GM12878 (cell line): ENCODE results near the gene ANKMY1. TPM values are rescaled to one million over a fixed set of nuclear protein-coding genes. Genes with fewer than 3 reads are reported as not detected.

Experiments
- CREM ChIP-seq: IDR thresholded peaks from 2 replicates; pipeline ENCODE4 v1.6.1; 2014; ENCODE audit warnings: antibody characterized with exemption, low read depth
- GABPA ChIP-seq: IDR thresholded peaks from 2 replicates; pipeline ENCODE4 v1.6.1; 2014; ENCODE audit warnings: antibody characterized with exemption, low read depth, mild to moderate bottlenecking, inconsistent platforms
- NR2C1 ChIP-seq: fragments of 450-650 bp; IDR thresholded peaks from 2 replicates; pipeline ENCODE4 v1.6.1; 2017; ENCODE audit warnings: antibody characterized with exemption, mild to moderate bottlenecking, moderate library complexity
- RCOR1 ChIP-seq: conservative IDR thresholded peaks from 2 replicates; pipeline ENCODE4 v1.6.1; 2012; ENCODE audit warnings: low read depth, low read length, improper control_type of control experiment
- RELA ChIP-seq: fragments of 450-650 bp; IDR thresholded peaks from 2 replicates; pipeline ENCODE4 v1.8.0; 2014; ENCODE audit warnings: borderline replicate concordance; ENCODE audit not compliant: partially characterized antibody
- RUNX3 ChIP-seq: IDR thresholded peaks from 2 replicates; pipeline ENCODE4 v1.6.1; 2012; ENCODE audit warnings: low read length, inconsistent platforms
- SPI1 ChIP-seq: IDR thresholded peaks from 2 replicates; pipeline ENCODE4 v1.6.1; 2011; ENCODE audit warnings: low read depth, mild to moderate bottlenecking, low read length, moderate library complexity, borderline replicate concordance; ENCODE audit not compliant: insufficient read depth
- SREBF1 ChIP-seq: IDR thresholded peaks from 2 replicates; pipeline ENCODE4 v1.6.1; 2012; ENCODE audit warnings: mild to moderate bottlenecking, low read length
- STAT3 ChIP-seq: IDR thresholded peaks from 2 replicates; pipeline ENCODE4 v1.6.1; 2011; ENCODE audit warnings: low read depth, low read length, improper control_type of control experiment
- TCF12 ChIP-seq: IDR thresholded peaks from 2 replicates; pipeline ENCODE4 v1.6.1; 2011; ENCODE audit warnings: low read depth, mild to moderate bottlenecking, low read length
- WRNIP1 ChIP-seq: IDR thresholded peaks from 2 replicates; pipeline ENCODE4 v1.6.1; 2011; ENCODE audit warnings: low read depth, low read length, improper control_type of control experiment, borderline replicate concordance
- polyA plus RNA-seq, 11 experiments: library from polyadenylated mRNA; depleted of rRNA in 4 of 11; unstranded in 6 of 11; stranded (reverse) in 5 of 11; fragments of >200 nt; fragmentation: Nextera tagmentation in 4 of 11; fragmentation: Illumina TruSeq in 1 of 11; extraction: Ambion mirVana in 4 of 11; extraction: Trizol in 1 of 11; gene quantifications; 1 replicate in 1 of 11; 2 replicates in 10 of 11; pipeline versions ENCODE4 v1.2.1 to v1.2.3, GENCODE V29; 2011 to 2016; ENCODE audit warnings: inconsistent platforms in 2 of 11, missing spikeins in 2 of 11, low read depth in 1 of 11
- total RNA-seq, 4 experiments: library from RNA; depleted of rRNA in 3 of 4; stranded (reverse); fragments of >200 nt in 3 of 4; fragmentation: Illumina TruSeq in 1 of 4; extraction: Trizol in 1 of 4; gene quantifications; 2 replicates each; pipeline versions ENCODE4 v1.2.1 to v1.2.3, GENCODE V29; 2013 to 2021
- TF ChIP-seq, protein P1 (sequence below): fragments of 450-650 bp; IDR thresholded peaks from 2 replicates; pipeline ENCODE4 v1.6.1; 2016; ENCODE audit warnings: mild to moderate bottlenecking, moderate library complexity, borderline replicate concordance
- TF ChIP-seq, protein P2 (sequence below): fragments of 450-650 bp; IDR thresholded peaks from 2 replicates; pipeline ENCODE4 v1.6.1; 2017; ENCODE audit warnings: mild to moderate bottlenecking
- TF ChIP-seq, protein P3 (sequence below): IDR thresholded peaks from 2 replicates; pipeline ENCODE4 v1.6.1; 2012; ENCODE audit warnings: improper control_type of control experiment, low read depth, low read length; ENCODE audit not compliant: insufficient replicate concordance
- TF ChIP-seq, protein P4 (sequence below): fragments of 450-650 bp; conservative IDR thresholded peaks from 2 replicates; pipeline ENCODE4 v1.6.1; 2017; ENCODE audit warnings: mild to moderate bottlenecking, moderate library complexity
- TF ChIP-seq, protein P5 (sequence below): IDR thresholded peaks from 2 replicates; pipeline ENCODE4 v1.6.1; 2012; ENCODE audit warnings: low read depth, low read length, improper control_type of control experiment

ANKMY1 gene
- total and polyA plus RNA-seq, 10 of the 15 experiments (the other 5 are each of a cell fraction or from before 2014, with no cell fraction given) = 1.1 to 15.3 (median 11.1) TPM

DNA sequence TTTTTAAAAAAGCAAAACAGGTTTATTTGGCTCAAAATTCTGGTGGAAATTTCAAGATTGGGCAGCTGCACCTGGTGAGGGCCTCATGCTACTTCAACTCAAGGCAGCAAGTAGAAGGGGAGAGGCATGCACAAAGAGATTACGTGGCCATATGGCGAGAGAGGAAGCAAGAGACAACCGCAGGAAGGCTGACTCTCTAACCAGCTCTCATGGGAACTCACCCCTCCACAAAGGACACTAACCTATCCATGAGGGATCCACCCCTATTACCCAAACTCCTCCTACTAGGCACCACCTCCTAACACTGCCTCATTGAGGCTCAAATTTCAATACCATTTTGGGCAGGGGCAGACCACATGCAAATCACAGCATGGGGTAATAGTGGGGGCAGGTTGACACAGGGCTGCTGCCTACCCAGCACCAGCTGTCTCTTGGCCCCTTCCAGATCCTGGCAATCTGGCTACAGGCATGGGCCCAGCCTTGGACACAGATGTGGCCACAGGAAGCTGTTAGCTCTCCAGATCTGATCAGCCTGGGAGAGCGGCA lies 26.8 kb upstream of the ANKMY1 start (continued):
- TF ChIP-seq, protein P1, sequence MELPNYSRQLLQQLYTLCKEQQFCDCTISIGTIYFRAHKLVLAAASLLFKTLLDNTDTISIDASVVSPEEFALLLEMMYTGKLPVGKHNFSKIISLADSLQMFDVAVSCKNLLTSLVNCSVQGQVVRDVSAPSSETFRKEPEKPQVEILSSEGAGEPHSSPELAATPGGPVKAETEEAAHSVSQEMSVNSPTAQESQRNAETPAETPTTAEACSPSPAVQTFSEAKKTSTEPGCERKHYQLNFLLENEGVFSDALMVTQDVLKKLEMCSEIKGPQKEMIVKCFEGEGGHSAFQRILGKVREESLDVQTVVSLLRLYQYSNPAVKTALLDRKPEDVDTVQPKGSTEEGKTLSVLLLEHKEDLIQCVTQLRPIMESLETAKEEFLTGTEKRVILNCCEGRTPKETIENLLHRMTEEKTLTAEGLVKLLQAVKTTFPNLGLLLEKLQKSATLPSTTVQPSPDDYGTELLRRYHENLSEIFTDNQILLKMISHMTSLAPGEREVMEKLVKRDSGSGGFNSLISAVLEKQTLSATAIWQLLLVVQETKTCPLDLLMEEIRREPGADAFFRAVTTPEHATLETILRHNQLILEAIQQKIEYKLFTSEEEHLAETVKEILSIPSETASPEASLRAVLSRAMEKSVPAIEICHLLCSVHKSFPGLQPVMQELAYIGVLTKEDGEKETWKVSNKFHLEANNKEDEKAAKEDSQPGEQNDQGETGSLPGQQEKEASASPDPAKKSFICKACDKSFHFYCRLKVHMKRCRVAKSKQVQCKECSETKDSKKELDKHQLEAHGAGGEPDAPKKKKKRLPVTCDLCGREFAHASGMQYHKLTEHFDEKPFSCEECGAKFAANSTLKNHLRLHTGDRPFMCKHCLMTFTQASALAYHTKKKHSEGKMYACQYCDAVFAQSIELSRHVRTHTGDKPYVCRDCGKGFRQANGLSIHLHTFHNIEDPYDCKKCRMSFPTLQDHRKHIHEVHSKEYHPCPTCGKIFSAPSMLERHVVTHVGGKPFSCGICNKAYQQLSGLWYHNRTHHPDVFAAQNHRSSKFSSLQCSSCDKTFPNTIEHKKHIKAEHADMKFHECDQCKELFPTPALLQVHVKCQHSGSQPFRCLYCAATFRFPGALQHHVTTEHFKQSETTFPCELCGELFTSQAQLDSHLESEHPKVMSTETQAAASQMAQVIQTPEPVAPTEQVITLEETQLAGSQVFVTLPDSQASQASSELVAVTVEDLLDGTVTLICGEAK = no peak; the same call in 1 of the 2 replicates
- TF ChIP-seq WRNIP1 (no peak), RUNX3 (peak; percentile 91), SPI1 (peak; percentile 71; the same call in 1 of the 2 replicates), TCF12 (peak; percentile 49; the same call in 1 of the 2 replicates), STAT3 (no peak), RELA (no peak), RCOR1 (no peak), GABPA (no peak), SREBF1 (no peak), CREM (peak; percentile 34; the same call in 1 of the 2 replicates), NR2C1 (no peak)
- TF ChIP-seq, protein P2, sequence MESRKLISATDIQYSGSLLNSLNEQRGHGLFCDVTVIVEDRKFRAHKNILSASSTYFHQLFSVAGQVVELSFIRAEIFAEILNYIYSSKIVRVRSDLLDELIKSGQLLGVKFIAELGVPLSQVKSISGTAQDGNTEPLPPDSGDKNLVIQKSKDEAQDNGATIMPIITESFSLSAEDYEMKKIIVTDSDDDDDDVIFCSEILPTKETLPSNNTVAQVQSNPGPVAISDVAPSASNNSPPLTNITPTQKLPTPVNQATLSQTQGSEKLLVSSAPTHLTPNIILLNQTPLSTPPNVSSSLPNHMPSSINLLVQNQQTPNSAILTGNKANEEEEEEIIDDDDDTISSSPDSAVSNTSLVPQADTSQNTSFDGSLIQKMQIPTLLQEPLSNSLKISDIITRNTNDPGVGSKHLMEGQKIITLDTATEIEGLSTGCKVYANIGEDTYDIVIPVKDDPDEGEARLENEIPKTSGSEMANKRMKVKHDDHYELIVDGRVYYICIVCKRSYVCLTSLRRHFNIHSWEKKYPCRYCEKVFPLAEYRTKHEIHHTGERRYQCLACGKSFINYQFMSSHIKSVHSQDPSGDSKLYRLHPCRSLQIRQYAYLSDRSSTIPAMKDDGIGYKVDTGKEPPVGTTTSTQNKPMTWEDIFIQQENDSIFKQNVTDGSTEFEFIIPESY = no peak
- TF ChIP-seq, protein P3, sequence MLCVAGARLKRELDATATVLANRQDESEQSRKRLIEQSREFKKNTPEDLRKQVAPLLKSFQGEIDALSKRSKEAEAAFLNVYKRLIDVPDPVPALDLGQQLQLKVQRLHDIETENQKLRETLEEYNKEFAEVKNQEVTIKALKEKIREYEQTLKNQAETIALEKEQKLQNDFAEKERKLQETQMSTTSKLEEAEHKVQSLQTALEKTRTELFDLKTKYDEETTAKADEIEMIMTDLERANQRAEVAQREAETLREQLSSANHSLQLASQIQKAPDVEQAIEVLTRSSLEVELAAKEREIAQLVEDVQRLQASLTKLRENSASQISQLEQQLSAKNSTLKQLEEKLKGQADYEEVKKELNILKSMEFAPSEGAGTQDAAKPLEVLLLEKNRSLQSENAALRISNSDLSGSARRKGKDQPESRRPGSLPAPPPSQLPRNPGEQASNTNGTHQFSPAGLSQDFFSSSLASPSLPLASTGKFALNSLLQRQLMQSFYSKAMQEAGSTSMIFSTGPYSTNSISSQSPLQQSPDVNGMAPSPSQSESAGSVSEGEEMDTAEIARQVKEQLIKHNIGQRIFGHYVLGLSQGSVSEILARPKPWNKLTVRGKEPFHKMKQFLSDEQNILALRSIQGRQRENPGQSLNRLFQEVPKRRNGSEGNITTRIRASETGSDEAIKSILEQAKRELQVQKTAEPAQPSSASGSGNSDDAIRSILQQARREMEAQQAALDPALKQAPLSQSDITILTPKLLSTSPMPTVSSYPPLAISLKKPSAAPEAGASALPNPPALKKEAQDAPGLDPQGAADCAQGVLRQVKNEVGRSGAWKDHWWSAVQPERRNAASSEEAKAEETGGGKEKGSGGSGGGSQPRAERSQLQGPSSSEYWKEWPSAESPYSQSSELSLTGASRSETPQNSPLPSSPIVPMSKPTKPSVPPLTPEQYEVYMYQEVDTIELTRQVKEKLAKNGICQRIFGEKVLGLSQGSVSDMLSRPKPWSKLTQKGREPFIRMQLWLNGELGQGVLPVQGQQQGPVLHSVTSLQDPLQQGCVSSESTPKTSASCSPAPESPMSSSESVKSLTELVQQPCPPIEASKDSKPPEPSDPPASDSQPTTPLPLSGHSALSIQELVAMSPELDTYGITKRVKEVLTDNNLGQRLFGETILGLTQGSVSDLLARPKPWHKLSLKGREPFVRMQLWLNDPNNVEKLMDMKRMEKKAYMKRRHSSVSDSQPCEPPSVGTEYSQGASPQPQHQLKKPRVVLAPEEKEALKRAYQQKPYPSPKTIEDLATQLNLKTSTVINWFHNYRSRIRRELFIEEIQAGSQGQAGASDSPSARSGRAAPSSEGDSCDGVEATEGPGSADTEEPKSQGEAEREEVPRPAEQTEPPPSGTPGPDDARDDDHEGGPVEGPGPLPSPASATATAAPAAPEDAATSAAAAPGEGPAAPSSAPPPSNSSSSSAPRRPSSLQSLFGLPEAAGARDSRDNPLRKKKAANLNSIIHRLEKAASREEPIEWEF = no peak
- TF ChIP-seq, protein P4, sequence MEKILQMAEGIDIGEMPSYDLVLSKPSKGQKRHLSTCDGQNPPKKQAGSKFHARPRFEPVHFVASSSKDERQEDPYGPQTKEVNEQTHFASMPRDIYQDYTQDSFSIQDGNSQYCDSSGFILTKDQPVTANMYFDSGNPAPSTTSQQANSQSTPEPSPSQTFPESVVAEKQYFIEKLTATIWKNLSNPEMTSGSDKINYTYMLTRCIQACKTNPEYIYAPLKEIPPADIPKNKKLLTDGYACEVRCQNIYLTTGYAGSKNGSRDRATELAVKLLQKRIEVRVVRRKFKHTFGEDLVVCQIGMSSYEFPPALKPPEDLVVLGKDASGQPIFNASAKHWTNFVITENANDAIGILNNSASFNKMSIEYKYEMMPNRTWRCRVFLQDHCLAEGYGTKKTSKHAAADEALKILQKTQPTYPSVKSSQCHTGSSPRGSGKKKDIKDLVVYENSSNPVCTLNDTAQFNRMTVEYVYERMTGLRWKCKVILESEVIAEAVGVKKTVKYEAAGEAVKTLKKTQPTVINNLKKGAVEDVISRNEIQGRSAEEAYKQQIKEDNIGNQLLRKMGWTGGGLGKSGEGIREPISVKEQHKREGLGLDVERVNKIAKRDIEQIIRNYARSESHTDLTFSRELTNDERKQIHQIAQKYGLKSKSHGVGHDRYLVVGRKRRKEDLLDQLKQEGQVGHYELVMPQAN = no peak
- TF ChIP-seq, protein P5, sequence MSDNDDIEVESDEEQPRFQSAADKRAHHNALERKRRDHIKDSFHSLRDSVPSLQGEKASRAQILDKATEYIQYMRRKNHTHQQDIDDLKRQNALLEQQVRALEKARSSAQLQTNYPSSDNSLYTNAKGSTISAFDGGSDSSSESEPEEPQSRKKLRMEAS = peak; percentile 48; the same call in 1 of the 2 replicates
